Measurements from ENCODE around the gene GLIS1. TPM values are rescaled to one million over a fixed set of nuclear protein-coding genes. Genes with fewer than 3 reads are reported as not detected.

The GLIS1 gene
- polyA plus RNA-seq, 5 donors, result 0.06 to 0.10 (median 0.06) TPM; not detected in 2

DNA sequence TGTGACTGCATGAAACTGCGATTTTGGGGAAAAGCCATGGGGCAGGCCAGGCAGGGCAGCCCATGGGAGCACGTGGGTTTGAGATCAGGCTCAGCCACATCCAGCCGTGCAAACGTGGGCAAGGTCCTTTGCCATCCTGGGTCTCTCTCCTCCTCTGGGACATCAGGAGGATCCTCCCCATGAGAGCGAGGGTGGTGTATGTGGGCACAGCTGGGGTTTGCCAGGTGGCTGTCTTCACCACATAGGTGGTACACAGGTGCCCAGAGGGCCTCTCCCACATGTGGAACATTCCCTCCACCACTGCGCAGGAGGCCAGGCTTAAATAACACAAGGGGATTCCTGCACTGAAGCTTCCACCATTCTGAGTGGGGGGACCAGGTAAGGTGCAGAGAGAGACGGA, 143.1 kb downstream of the GLIS1 start:
- DNase-seq, result no peak

DNA sequence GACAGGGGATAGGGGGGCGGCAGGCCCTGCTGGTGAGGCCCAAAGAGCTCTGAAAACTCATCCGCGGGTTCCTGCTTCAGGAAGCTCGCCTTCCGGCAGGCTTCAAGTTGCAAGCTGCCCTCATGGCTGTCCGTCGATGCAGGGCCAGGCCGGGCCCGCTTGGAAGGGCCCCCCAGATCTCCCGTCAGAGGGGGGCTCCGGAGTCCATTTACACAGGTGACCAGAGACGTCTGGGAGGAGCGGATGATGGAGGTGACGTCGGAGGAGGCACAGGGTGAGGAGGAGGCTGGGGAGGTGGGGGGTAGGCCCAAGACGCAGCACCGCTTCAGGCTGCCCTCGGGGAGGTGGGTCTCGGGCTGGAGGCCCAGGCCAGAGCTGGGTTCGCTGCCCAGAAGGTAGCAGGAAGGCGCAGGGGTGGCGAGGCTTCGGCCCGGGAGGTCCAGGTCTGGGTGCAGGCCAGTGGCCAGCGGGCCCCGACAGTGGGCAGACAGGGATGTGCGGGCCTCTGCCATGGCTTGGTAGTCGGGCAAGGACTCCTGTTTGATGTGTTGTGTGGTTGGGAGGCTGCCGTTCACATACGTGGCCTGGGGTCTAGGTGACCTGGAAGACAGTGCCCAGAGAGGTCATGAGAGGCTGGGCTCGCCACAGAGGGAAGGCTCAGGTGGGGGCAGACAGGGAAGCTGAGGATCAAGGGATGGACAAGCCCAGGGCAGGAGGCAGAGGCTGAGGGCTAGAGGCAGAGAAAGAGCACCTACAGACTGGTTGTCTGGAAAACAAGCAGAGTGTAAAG, 144.4 kb downstream of the GLIS1 start:
- no peak for DNase-seq

DNA sequence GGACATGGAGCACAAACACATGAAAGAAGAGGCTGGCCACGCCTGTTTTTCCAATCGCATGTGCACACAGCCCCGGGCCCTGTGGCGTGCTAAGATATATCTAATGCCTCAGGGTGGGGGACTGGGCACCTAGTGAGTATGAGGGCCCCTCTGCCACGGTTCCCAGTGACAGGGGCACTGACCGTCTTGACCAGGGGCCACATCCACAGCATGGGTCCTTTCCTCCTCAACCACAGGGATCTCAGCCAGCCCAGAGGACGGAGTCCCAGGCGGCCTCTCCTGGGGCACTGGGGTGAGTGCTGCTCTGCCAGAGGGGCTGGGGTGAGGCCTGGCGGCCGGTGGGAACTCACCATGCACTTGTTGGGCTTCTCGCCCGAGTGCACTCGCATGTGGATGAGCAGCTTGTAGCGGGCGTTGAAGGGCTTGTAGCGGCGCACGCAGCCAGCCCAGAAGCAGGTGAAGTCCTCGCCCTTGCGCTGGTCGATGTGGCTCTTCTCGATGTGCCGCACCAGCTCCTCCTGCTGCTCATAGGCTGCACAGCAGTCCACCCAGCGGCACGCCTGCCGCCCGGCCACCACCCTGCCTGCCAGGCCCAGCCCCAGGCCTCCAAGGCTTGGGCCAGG, 145.1 kb downstream of the GLIS1 start:
- DNase-seq, result peak in 1 of 2 donors; percentile 16

DNA sequence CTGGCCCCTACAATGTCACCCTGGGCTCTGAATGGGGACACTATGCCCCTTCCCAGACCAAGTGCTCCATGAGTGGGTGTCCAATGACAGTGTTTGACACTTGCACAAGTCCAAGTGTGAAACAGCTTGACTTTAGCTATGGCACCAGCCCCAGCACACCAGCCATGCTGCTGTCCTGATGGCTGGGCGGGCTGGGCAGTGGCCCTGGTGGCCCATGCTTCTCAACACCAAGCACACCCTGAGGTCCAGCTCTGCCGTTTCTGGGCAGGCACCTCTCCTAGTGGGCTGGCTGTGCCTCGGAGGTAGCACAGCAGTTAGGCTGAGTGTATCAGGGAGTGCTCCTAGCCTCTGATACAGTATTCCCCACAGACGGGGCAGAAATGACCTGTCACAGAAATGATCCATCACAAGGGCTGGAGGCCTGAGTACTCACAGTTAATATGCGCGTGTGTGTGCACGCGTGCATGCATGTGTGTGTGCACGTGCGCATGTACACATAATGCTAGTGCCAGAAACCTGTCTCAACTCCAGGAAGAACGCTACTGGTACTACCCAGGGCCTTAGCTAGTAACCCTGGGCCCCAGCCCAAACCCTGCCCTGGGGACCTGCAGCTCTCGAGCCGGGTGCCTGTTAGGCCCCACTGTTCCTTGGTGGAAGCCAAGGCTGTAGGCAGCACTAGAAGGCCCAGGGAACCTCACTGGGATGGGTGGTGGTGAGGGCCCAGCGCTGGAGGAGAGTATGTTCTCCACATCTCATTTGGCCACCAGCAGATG, 145.8 kb downstream of the GLIS1 start:
- DNase-seq, result no peak

DNA sequence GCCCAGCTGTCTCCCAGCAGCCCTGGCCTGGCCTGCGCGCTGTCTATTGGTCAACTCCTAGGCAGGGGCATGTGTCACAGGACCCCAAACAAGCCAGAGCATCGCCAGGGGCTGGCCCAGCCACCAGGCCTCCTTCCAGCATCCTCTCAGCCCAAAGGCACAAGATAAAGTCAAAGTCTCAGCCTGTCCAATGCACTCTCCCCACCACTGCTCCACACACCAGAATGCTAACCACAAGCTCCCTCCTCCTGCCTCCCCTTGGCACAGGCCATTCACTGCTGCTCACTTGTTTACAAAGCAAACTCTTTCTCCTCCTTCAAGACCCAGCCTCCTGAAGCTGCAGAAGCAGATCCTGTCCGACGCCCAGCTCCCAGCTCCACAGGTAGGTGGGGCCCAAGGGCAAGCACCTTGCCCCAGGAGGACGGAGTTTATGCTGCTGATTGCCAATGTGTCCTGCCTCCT, 146.4 kb downstream of the GLIS1 start:
- DNase-seq, result peak; percentile 35 to 41

DNA sequence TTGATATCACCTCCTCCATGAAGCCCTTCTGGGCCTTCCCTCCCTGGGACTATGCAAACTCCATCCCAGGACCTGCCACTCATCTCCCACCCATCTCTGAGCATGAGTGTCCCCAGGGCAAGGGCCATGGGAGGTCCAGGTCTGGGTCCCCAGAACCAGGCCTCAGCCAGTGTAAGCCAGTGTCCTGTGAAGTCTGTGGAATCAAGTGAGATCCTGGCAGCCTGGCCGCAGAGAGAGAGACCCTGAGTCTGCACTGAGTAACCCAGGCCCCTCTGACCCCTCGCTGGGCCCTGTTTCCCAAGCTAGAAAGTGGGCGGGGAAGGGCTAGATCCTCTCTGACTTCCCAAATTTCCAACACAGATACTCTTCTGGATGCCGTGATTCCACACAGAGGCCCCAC, 147.0 kb downstream of the GLIS1 start:
- no peak for DNase-seq

DNA sequence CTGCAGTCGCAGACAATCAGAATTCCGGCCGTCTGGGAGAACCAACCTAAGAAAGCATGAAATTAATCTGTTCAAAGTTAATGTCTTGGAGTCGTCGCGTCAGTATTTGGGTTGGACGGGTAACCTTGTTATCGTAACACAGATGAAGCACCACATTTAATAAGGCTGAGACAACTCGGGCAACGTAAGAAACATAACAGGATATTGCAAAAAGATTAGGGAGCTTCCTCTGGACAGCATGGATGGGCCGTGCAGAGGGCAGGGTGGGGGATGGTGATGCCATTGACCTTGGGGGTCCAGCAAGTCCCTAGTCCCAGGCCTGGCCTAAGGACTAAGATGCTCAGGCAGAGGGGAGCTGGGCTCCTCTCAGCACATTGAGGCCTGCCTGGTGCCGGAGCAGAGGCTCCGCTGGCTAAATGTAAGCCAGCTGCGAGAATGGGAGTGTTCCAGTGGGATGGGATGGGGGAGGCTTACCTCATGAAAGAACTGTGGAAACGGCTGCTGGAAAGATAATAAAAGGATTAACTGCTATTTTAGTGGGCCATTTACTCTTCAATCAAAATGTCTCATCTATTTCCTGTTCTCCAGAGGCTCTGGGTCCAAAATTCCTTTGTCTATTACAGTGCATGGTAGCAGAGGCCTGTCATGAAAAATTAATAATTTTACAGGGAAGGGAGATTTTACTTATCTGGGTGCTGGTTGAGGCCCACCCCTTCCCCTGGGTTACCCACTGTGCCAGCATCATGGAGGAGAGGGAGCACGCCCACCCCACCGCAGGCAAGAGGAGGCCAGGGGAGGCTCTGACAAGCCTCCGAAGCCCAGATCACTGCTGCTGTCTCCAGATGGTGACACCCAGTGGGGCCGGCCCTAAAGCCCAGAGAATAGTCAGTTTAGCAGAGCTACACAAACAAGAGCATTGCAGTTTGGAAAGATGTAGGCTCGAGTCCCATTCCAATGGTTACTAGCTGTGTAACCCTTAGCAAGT, 148.1 kb downstream of the GLIS1 start:
- DNase-seq, result no peak

DNA sequence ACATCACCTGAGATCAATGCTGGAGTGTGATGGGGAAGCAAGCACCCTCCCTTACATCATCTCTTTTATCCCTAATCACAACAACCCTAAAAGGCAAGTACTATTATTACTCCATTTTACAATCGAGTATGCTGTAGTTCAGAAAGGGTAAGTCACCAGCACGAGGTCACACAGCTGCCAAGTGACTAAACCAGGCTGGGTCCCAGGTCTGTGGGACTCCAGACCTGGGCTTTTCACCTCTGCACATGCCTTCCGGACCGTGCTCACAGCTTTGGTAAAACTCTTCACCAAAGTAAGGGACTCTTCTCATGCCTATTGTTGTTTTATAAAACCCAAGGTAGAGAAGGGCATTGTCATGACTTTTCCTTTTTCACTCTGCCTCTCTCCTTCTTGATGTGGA, 148.9 kb downstream of the GLIS1 start:
- DNase-seq, result no peak

DNA sequence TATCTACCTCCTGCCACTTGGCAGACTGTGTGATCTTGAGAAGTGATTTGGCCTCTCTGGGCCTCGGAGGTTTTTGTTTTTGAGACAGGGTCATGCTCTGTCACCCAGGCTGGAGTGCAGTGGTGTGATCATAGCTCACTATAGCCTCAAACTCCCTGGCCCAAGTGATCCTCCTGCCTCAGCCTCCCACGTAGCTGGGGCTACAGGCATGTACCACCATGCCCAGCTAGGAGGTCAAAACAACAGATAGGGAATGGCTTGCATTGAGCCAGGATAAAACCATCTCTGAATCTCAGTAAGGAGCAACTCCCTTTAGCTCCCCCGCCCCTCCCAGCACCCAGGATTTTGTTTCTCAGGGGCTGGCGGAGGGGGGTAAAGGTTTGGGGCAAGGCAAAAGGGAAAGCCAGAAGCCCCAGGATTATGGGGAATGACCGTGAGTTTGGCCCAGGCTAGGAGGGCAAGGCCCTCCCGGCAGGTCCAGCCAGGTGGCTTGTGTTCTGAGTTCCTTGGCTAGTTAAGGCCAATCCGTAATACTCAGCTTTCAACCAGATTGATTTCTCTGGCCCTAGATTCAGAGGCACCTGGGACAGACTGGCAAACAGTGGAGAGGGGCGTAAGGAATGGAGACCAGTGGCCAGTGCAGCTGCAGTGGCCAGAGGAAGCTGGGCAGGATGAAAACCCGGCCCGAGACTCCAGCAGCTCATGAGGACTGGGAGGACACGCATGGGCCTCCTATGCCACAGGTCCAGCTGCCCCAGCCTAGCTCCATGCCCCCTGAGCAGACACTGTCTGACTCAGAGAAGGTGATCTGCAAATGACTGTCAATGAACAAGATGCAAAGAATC, 149.7 kb downstream of the GLIS1 start:
- no peak for DNase-seq

DNA sequence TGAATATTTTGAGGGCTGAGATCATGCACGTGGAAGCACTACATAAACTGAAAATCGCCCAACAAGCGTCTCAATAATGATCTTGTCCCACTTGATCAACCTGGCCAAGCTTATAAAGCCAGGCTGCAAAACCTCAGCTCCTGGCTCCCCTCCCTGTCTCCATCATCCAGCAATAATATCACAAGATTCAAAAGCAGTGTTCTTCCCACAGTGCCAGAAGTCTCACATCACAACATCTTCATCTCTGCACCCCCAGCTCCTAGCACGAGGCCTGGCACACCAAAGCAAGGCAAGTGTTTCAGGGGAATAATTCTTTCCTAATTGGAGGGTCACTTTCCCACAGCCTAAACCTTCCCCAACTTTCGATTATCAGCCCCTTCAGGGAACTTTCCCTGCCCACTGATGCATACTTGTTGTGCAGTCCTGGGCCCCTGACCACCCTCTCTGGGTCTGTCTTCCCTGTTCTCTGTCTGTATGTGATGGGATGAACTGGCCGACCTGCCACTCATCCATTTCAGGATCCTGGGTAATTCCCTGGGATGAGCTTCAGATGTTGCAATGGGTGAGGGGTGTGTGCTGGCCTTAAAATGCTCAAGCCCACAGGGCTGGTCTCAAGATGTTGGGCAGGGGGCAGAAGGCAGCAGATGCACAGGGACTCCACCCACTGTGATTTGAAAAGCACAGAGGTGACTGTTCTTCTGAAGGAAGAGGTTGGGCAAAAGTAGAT, 150.7 kb downstream of the GLIS1 start:
- no peak for DNase-seq

DNA sequence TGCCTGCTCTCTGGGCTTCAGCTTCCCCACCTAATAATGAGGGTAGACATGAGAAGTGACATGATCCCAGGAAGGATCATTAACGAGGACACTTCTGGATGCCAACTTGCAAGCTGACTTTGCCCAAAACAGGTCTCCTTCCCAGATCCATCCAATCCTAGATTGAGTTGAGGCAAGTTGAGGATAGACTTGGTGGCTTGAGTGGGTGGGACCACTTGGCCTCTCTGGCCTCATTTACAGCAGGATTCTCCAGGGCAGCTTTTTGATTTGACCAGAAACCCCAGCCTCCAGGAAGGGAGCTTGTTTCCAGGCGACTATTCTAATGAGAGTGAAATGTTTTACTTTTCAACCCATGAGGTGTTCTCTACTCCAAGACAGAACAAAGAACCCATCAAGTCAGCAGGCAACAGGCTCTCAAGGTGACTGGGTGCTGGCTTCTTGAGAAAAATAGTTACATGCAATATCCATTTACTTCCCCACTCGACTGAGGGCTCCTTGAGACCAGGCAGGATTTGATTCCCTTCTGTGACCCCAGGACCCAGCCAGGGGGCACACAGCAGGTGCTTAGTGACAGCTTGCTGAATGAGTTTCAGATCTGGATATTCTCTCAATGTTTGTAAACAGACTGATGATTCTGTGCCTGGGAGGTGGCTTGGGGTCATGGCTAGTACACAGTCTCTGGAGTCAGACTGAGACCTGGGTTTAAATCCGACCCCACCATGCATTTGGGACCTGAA, 151.5 kb downstream of the GLIS1 start:
- no peak for DNase-seq

DNA sequence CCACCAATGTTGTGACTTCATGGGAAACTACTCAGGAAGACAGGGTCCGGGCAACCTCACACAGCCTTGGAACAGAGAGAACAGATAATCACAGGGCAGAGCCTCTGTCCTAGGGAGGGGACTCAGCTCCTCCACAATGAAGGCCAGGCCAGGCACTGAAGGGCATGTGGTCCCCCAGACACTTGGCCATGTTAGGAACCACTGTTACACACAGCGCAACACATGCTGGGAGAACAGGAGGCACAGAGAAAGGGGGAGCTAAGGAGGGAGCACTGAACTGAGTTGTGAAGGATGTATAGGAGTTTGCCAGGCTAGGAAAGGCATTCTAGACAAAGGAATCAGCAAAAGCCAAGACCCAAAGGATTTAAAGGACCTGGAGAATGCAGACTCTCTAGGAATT, 152.2 kb downstream of the GLIS1 start:
- no peak for DNase-seq

DNA sequence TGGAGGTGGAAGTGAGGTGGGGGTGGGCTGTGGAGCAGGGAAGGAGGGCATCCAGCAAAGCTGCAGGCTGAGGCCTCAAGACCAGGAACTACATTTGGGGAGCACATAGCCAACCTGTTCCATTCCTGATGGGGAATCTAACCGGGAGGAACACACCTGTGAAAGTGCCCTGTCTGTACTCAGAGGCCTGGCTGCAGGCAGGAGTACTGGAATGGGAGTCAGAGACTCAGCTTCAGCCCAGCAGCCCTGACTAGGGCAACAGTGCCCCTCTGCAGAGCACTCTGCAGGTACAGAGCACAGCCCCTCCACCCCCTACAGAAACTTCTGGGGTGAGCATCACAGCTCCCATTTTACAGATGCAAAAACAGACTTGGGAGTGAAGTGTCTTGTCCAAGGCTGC, 153.4 kb downstream of the GLIS1 start:
- DNase-seq, result no peak

DNA sequence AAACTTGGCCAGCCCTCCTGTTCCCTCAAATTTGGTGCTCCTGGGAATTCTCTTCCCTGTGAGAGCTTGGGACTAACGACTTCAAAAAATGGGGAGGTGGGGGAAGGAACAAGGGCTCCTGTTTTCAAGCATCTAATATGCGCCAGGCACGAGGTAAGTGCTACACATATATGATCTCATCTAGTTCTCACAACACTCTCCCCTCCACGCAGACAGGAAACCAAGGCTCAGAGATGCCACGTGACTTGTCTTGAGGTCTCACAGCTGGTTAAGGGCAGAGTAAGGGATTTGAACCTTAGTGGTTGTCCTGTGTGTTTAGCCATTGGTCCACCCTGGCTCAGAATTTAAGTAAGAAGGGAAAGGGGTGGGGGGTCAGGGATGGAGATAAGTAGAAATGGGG, 153.8 kb downstream of the GLIS1 start:
- no peak for DNase-seq

DNA sequence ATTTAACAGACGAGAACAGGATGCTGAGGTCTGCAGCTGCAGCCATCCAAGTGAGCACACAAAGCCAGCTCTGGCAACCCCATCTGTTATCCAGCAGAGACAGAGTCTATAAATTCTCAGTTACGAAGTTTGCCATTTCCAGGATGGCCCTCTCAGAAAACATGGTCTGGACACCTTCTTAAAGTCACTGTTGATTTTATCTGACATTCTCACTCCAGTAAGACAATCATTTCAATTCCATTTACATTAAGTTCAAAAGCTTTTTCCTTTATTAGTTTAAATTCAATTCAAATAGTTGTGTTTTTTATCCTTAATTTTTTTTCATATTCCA, 154.2 kb downstream of the GLIS1 start:
- DNase-seq, result no peak

DNA sequence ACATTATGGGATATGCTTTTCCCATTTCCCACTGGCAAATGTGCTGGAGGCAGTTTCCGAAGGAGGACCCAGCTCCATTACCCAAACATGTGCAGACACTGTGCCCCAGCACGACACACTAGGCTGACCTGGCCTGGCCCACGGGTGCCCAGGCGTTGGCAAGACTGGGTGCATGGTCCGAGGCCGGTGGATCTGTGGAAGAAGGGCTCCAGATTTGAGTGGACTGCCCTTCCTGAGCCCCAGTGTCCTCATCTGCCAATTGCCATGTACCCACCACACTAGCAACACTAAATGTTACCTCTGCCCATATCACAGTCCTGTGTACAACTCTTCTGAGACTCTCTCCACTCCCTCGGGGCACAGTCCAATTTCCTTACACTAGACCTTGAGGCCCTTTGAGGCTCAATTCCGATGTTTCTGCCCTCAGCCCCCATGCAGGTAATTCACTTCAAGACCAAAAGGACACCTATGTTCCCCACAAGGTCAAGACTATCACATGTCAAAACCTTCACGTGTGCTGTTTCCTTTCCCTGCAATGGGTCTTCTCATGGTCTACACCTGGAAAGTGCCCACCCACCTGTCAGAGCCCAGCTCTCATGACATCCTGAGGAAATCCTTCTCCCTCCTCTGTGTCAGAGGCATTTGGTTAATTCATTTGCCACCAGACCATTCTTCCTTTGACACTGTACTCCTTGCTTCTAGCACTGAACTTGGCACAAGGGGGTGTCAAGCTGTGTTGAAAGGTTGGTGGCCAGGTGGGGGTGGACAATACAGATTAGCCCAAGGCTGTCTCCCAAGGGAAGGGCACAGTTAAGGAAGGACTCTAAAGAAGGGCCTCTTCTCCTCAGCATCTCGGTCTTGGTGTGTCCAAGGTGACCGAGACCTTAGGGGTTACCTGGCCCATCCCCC, 154.8 kb downstream of the GLIS1 start:
- no peak for DNase-seq

DNA sequence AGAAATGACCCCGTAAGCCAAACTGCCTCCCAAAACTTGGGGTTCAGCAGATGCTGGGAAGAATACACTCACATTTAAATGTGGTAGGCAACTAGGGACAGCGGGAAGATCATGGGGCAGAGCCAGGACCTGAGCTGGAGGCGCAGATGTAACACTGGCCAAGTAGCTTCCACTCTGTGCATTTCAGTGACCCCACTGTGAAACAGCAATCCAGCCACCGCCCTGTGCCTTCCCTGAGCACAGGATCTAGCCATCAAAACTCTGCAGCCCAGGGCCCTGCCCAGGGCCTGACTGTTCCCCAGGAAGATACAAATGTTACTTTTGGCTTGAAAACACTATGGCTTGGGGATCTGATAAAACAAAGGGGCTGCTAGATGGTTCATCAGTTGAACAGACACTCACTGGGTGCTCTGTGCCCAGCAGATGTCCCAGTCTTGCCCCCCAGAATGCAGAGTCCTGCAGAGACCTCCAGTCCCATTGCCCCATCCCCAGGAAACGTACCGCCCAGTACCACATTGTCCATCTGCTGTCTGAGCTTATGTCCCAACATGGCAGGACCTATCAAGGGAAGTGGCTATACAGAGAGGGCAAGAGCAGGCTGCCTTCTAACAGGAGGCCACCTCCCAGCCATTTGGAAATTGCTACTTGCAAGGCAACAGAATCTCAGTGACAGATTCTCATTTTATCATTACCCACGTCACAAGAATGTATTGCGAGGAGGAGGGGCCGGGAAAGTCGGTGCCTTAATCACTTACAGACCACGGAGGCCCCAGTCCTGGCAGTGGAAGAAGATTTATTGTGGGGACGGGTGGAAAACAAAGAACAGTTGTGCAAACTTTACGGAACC, 155.7 kb downstream of the GLIS1 start:
- DNase-seq, result no peak
